ENCODE results near the gene SCAMP2.

Gene SCAMP2

DNA sequence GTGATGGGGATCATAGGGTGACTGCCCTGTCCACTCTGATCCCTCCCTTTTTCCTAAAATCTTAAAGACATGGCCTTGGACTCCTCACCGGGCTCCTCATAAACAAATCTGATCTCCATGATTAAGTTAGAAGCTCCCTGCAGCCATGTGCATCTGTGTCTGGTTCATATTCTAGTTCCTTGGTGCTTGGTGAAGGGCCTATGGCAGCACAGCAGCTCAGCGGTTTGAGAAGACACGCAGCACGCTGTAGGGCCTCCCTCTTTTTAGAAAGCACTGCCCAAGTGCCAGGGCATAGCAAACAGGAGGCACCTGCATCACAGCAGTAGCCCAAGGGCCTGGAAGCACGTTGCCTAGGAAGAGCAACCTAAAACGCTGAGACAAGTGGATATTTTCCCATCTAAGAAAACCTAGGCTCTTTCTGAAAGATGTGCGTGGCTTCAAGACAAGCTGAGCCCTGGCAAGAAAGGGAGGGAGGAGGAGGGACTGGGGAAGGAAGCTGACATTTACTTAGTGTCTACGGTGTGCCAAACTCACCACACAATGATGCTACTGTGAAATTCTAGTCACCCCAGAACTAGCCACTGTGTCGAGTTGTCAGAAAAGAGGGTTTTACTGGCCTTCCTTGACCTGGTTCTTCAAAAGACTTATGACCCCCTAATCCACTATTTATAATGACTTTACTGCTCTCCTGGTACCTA, 15.3 kb downstream of the SCAMP2 start:
- H3K4me3 ChIP-seq (ENCODE audit: low read depth, low read length), result no peak overlapping the region
- TF ChIP-seq, protein P1, sequence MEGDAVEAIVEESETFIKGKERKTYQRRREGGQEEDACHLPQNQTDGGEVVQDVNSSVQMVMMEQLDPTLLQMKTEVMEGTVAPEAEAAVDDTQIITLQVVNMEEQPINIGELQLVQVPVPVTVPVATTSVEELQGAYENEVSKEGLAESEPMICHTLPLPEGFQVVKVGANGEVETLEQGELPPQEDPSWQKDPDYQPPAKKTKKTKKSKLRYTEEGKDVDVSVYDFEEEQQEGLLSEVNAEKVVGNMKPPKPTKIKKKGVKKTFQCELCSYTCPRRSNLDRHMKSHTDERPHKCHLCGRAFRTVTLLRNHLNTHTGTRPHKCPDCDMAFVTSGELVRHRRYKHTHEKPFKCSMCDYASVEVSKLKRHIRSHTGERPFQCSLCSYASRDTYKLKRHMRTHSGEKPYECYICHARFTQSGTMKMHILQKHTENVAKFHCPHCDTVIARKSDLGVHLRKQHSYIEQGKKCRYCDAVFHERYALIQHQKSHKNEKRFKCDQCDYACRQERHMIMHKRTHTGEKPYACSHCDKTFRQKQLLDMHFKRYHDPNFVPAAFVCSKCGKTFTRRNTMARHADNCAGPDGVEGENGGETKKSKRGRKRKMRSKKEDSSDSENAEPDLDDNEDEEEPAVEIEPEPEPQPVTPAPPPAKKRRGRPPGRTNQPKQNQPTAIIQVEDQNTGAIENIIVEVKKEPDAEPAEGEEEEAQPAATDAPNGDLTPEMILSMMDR (IDR thresholded peaks at IDR 0.05; ENCODE audit: low read depth, low read length), result no peak

DNA sequence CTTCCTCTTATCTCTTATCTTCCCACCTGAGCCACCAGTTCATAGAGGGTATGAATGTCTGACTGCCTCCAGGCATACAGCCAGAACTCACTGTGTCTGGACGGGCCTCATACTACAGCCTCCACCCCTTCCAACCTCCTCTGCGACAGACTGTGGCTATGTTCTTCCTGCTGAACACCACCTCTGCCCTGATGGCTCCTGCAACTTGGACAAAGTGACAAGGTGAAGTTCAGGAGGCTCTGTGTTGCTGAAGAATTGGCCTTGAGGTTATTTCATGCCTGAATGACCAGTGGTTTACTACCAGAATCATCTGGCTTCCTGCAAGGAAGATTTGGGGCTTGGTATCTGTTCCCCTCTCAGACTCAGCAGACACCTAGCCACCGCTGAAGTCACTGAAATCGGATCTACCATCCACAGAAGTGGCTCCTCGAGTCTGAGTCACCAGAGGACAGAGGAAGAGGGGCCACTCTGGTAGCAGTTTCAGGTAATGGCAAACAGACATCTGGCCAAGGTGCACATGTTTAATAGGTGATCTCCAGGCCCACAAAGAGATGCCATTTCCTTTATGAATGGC, 16.0 kb downstream of the SCAMP2 start:
- no peak overlapping the region for H3K4me3 ChIP-seq (ENCODE audit: low read depth, low read length)
- TF ChIP-seq, protein P1 (IDR thresholded peaks at IDR 0.05; ENCODE audit: low read depth, low read length), result no peak

DNA sequence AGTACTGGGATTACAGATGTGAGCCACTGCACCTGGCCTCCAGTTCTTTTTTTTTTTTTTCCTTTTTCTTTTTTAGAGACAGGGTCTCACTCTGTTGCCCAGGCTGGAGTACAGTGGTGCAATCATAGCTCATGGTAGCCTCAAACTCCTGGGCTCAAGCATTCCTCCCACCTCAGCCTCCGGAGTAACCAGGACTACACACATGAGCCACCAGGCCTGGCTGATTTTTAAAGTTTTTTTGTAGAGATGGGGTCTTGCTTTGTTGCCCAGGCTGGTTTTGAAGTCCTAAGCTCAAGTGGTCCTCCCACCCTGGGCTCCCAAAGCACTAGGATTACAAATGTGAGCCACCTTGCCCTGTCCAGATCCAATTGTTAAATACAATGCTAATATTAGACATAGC, 16.6 kb downstream of the SCAMP2 start:
- no peak overlapping the region for H3K4me3 ChIP-seq (ENCODE audit: low read depth, low read length)
- TF ChIP-seq, protein P1 (IDR thresholded peaks at IDR 0.05; ENCODE audit: low read depth, low read length), result no peak

DNA sequence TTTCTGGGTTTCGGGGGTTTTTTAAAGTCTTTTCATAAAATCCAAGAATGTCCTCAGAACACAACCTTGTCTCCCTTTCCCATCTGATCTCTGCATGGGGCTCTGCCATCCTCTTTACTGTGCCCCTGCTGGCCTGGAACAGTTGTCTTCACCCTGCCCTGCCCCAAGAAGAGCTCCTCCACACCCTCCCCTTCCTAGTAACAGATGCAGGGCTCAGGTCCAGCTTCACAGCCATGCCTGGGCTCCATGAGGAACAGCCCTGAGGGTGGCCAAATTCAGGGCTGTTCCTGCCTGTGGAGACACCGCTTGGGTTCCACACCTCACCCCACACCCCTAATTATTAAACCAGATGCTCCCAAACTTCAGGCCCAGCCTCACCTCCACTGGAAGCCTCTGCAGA, 17.3 kb downstream of the SCAMP2 start:
- no peak overlapping the region for H3K4me3 ChIP-seq (ENCODE audit: low read depth, low read length)
- TF ChIP-seq, protein P1 (IDR thresholded peaks at IDR 0.05; ENCODE audit: low read depth, low read length), result no peak

DNA sequence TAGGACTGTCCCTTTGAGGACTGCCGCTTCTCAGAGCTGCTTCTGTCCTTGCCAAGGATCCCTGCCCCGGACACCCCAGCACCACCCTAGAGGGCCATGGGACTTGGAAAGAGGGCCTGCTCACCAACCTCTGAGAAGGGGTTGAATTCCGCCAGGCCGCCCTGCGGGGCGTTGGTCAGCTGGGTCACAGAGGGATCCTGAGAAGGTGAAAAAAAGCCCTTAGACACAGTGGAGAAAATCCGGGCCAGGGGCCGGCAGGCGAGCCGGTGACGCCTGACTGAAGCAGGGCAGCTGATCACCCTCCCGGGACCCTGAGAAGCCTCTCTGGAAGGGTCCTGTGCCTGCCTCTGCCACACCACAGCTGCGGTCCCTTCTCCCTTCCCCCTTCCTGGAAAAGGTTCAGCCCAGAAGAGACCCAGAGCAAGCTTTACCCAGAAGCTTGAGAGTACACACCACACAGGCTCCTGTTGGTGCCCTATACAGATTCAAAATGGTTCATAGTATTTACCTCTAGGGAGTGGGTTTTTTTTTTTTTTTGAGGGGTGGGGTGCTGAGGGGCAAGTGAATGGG, 18.6 kb downstream of the SCAMP2 start:
- no peak overlapping the region for H3K4me3 ChIP-seq (ENCODE audit: low read depth, low read length)
- TF ChIP-seq, protein P1 (IDR thresholded peaks at IDR 0.05; ENCODE audit: low read depth, low read length), result no peak

DNA sequence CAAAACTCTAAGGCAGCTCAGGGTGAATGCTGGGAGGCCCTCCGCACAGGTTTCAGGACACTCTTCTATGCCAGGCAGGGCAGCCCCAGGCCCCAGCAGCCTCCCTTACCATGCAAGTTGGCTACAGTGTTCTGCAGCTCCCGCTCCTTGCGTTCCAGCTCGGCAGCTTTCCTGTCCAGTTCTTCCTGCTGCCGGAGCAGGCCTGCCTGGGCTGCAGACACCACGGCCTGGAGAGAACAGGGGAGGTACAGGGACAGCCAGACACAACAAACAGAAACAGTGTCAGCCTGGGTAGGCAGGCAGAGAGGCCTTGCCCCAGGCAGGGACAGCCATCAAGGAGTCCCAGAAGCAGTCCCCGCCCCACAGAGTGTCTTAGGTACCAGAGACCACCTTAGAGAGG, 21.2 kb downstream of the SCAMP2 start:
- H3K4me3 ChIP-seq (ENCODE audit: low read depth, low read length), result no peak overlapping the region
- TF ChIP-seq, protein P1 (IDR thresholded peaks at IDR 0.05; ENCODE audit: low read depth, low read length), result no peak

DNA sequence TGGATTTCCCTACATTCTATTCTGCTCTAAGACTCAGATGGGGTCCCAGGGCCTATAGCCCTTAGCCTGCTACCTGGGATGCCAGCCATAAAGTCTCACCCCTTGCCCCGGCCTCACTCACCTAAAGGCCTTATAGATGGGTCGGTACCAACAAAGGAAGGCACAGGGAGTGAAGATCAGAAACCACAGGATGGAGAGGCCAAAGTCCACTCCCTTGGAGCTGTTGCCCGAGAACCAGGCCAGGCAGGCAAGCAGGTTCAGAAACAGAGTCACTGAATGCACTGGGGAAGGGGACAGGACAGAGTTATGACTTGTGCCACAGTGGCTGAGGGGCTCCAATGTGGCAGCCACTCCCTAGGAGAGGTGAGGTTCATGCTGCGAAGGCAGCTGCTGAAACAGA, 22.8 kb downstream of the SCAMP2 start:
- TF ChIP-seq, protein P1 (IDR thresholded peaks at IDR 0.05; ENCODE audit: low read depth, low read length), result no peak
- no peak overlapping the region for H3K4me3 ChIP-seq (ENCODE audit: low read depth, low read length)
